Activated CD4-positive, alpha-beta T cell treated with anti-CD3 and anti-CD28 coated beads, Interleukin-2, amount 50 U/mL, for 48 hours (primary cell): ENCODE data around the gene NFIA.

ENCODE experiments used
- DNase-seq, 2 experiments: peaks; one replicate each; pipeline ENCODE4 v3.0.0-alpha.2; 2020

The NFIA gene

DNA sequence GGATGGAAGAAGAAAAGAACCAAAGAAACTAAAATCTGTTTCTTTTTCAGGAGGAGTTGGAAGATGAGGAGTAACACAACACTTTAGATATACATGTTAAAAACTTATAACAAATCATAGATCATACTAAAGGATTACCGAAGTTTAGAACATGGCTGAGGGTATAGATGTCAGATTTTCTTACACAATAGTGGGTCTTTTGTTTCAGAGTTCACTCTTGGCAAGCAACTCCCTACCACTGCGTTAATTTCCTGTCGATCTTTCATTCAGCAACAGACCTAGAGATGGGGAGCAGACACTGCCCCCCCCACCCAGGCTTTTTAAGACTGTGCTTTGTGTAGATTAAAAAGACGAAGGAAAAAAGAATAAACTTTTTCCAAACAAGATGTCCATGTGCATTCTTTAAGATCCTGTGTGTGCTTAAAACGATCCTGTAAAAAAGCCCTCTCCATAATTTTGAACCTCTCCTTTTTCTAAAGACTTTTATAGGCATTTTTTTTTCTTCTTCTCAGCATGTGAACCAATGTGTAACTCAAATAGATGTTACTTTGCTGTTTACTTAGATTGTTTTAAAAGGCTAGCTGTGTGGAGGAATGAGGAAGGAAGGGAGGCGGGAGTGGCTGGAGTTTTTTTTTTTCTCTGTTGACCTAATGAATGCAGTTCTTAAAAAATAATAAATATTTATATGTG is 50.4 kb downstream of the NFIA start:
- no peak for DNase-seq

DNA sequence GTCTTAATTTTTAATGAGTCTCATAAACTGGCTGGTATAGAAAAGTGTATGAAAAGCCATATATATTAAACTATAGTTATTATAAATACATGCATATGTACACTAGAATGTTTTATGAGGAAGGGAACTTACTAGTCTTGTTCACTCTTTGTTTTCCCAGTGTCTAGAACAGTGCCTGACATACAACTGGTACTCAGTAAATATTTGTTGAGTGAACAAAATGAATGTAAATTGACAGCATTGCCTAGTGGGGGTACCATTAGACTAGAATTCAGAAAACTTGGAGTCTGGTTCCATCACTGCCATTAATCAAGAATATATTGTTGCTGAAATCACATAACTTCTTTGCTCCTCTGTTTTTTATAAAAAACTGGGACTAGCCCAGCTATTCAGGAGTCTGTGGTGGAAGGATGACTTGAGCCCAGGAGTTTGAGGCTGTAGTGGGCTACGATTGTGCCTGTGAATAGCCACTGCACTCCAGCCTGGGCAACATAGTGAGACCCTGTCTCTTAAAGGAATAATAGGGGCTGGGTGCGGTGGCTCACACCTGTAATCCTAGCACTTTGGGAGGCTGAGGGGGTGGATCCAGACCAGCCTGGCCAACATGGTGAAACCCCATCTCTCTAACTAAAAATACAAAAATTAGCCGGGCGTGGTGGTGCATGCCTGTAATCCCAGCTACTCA is 51.1 kb downstream of the NFIA start:
- DNase-seq = no peak

DNA sequence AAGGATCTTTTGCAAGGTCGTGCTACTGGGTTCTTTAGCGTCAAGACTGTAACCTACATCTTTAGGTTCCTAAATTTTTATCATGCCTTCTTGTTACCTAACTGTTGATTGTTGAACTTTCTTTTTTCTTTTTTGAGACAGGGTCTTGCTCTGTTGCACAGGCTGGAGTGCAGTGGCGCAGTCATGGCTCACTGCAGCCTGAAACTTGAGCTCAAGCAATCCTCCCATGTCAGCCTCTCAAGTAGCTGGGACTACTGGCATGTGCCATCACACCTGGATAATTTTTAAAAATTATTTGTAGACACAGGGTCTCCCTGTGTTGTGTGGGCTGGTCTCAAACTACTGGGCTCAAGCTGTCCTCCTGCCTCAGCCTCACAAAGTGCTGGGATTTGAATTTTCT is 52.9 kb downstream of the NFIA start:
- DNase-seq = no peak

DNA sequence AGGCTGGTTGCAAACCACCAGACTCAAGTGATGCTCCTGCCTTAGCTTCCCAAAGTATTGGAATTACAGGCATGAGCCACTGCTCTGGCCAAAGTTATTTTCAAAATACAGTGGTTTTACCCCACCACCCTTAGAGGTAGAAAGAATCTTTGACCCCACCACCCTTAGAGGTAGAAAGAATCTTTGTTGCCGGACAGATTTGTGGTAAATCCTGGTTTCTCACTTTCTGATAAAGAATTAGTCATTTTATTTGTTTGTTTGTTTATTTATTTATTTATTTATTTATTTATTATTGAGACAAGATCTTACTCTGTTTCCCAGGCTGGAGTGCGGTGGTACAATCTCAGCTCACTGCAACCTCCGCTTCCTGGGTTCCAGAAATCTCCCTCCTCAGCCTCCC is 55.9 kb downstream of the NFIA start:
- no peak for DNase-seq

DNA sequence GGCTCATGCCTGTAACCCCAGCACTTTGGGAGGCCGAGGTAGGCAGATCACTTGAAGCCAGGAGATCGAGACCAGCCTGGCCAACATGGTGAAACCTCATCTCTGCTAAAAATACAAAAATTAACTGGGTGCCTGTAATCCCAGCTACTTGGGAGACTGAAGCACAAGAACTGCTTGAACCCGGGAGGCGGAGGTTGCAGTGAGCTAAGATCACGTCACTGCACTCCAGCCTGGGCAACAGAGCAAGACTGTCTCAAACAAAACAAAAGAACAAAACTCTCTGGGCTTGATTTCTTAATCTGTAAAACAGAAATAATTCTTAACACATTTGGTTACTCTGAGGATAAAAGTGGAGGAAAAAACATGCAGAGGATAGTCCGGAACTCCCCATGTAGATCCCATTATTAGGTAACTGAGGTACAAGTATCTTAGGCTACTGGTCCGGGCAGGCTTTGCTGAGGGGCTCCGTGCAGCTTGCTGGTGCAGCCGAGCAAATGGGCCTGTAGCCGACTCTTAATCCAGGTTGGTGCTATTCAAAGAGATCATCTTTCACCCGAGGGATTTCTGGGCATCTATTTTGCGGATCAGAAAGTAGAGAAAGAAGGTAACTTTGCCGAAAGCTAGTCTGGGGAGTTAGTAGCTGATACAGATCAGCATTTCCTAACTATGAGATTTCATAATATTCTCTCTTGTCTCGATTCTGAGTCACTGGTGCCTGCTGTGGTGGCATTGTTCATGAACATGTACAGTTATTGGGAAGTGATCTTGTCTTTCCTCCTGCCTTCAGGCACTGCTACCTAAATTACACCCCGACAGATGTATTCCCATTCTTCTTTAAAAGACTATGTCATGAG is 56.8 kb downstream of the NFIA start:
- no peak for DNase-seq

DNA sequence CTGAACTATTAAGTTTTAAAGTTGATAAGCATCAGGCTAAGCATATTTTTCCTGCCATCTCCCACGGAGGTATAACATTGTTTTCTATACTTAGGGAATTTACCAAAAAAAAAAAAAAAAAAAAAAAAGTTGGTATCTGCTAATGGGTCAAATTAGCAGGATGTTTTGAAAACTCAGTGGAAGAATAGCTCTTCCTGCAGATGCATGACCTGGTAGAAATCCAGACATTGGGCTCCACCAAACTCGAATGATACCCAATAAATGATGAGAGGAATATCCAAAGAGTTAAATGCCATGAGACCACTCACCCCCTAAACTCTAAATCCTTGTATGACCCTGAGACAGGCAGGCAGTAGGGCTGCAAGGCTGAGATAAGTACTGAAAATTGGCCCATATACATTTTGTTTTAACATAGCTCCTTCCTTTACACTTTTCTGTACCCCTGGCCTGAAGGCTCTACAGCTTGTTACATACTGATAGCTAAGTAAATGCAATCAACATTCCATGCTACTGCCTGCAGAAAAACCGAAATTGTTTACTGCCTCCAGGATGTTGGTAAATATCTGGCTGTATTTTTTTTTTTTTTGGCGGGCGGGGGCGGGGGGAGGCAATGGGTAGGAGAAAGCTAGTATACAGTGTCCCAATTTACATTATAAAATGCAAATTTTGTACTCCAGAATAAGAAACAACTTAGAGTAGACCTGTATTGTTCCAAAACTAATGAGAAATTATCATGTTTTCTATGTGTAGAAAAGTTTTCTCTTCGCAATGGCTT is 57.6 kb downstream of the NFIA start:
- no peak for DNase-seq

DNA sequence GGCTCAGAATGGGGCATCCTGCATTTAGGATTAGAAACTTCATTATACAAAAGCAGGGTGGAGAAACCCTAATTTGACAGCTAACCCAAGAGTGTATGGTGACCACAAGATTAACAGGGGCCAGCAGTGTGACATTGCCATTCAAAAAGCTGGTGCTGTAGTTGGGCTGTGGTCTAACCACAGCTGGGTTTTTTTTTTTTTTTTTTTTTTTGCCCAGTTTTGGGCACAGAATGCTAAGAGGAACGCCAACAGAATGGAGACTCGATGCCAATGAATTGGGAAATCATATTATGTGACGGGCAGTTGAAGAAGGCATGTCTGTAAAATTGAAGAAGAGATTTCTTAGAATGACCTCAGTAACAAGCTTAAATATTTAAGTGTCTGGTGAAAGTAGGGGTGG is 58.4 kb downstream of the NFIA start:
- DNase-seq = no peak

DNA sequence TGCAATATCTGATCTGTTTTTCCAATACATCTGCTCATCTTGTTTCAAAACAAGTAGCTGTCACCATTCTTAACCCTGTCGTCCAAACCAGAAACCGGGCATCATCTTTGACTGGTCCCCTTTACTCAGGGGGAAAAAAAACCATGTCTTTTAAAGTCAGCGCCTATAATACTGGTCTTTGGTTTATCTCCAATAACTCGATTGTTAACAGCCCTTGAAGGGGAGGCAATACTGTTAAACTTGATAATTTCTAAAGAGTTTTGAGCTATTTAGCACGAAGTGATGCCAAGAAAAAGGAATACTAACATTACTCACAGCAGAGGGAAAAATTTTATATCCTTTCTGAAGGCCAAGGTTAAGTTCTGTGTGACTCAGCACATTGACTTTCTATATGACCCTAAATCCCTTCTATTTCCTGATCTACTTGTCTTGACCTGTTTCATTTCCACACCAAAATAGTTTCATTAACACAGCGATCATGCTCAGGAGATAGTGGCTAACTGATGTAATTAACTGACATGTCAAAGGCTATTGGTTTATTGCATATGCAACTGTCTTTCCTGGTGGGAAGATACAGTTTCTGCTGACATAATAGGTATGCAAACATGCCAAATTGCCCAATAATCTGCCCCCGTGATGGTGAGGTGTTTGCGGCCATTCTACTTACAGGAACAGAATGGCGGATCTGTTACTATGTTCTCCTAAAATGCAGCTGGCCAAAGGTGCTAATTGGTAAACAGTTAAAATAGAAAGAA is 59.1 kb downstream of the NFIA start:
- DNase-seq = no peak

DNA sequence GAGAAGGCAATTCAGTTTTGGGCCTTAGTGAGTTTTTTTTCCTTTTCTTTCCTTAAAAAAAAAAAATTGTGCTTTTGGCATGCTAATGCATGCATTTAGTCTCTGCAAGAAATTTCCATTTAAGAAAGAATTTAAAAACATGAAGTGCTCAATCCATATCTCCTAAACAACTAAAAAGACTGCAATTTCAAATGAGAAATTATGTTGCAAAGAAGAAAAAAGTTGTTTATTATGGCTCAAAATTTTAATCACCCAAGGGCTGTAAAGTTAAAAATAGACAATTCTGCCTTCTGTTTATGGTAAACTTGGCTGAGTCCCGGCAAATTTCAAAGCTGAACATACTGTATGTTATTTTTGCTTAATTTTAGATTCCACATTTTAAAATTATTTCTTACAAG is 59.7 kb downstream of the NFIA start:
- DNase-seq = no peak

DNA sequence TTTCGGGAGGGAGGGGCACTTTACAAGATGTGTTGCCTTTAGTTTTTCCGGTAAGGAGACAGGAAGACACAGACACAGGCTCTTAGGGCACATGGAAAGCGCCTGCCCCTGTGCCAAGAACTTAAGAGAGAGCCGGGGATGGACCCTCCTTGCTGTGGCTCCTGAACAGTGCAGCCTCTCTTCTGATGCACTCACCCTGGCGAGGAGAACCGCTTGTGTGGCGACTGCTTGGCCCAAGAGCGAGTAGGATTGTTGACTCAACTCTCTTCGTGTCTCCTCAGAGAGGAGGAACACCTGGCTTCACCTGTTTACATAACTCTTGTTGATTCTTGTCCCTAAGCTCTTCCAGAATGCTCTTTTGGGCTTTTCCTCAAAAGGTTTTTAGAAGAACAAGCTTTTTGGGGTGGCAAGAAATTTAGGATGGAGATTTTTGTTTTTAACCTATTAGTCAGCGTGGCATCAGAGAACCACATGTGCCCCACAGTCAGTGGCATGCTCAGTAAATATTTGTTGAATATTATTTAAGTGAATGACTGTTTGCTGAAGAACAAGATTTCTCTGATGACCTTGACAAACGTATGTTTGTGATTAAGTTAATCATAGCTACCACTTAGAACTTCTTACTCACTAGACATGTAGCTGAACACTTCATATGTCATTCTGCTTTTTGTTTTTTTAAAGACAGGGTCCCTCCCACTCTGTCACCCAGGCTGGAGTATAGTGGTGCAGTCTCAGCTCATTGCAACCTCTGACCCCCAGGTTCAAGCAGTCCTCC is 60.6 kb downstream of the NFIA start:
- no peak for DNase-seq

DNA sequence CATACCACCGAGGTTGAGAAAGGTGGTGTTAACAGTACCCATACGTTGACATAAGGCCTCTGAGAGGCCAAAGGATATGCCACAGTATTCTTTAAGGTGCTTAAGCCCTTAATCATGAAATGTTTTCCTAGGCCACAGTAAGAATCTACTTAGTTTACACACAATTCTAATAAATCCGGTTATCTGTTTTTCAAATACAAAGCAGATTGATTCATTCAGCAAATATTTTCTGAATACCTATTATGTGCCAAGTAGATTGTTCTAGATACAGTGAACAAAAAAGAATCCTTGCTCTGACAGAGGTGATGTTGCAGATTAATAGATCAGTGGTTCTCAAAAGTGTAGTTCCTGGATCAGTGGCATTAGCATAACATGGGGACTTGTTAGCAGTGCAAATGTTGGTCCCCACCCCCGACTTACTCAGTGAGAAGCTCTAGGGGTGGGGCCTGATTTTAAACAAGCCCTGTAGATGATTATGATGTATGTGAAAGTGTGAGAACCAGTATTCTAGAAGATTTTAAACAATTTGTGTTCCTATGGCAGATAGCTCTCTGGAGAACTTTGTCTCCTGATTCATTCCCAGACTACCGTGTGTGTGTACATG is 61.6 kb downstream of the NFIA start:
- DNase-seq = no peak

DNA sequence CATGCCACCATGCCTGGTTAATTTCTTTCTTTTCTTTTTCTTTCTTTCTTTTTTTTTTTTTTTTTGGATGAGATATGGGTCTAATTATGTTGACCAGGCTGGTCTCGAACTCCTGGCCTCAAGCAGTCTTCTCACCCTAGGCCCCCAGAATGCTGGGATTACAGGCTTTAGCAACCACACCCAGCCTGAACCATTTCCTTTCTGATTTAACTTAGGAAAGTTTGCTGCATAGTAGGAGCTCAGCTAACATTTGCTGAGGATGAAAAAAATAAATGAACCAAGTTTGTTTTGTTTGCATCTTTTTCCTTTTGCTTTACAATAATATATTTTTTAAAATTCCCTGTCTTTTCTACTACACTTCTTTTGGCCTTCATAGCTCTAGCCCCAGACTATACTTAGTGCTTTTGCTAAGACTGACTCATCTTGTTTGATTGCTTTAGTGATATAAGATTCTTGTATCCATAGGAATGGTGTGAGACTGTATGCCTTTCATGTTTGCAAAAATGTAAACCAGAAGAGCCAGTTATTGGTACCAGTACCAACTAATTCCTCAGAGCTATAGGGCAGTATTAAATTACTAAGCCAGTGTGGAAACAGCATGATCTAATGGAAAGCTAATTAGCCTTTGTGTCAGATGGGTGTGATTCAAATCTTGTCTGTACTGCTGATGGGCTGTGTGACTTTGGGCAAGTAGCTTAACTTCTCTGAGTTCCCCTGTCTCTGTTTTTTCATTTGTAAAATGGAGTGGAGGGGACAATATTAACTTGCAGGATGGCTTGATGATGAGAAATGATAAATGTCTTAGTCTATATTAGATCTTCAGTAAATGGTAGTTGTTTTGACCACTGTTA is 66.9 kb downstream of the NFIA start:
- no peak for DNase-seq

DNA sequence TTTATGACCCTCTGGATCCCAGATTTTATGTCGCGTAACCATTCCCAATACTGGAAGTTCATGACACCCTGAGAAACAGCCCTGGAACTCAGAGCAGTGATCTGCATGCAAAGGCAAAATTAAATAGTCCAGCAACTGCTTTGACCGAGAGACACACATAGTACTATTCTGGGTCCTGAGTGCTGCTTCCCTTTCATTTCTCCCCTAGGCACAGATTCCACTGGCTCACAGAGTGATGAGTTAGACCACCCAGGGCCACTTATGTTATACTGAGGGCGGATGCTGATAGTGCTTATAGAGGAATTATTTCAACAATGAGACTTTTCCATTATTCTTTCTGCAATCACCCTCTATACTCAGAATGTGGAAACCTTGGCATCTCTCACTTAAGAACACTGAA is 69.2 kb downstream of the NFIA start:
- DNase-seq = no peak

DNA sequence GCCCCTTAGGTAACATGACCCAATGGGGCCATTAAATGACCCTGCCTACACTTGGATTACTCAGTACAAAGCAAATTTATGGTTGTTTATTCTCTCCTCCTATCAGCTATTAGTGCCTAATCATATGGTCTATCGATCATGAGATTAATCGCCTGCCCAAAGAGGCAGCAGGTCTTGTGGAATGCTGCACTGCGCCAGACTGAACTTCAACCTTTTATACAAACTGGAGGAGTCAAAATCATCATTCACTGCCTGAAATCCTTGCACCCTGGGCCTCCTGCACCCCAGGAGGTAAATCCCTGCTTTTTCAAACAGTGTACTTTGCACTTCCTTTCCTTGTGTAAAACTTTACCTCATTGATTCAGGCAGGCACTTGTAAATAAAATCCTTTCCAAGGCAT is 69.7 kb downstream of the NFIA start:
- no peak for DNase-seq

DNA sequence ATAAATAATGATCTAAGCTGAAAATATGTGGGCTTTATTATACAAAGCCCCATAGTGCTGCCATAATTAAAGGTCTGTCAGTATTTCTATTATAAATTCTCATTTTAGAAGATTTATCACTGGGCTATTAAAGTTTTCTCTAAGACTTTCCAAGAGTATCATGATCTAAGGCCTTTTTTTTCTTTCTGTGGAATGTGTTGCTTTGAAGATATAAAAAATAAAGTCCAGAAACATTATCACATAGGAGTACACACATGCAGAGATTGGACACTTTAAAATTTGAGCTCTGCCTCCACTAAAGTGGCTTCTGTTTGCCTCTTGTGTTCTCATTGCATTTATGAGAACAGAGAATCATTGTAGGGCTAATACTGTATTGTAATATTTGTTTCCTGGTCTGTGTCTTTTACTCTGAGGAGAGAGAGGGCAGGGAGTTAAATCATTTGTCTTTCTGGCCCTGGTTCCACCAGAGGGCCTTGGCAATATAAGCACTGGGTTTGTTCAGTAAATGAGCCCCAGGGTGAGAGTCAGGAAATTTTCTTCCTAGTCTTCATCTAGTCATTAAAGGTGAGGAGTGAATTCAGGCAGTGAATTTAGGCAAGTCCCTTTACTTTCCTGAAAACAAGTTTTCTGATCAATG is 70.2 kb downstream of the NFIA start:
- DNase-seq = no peak

DNA sequence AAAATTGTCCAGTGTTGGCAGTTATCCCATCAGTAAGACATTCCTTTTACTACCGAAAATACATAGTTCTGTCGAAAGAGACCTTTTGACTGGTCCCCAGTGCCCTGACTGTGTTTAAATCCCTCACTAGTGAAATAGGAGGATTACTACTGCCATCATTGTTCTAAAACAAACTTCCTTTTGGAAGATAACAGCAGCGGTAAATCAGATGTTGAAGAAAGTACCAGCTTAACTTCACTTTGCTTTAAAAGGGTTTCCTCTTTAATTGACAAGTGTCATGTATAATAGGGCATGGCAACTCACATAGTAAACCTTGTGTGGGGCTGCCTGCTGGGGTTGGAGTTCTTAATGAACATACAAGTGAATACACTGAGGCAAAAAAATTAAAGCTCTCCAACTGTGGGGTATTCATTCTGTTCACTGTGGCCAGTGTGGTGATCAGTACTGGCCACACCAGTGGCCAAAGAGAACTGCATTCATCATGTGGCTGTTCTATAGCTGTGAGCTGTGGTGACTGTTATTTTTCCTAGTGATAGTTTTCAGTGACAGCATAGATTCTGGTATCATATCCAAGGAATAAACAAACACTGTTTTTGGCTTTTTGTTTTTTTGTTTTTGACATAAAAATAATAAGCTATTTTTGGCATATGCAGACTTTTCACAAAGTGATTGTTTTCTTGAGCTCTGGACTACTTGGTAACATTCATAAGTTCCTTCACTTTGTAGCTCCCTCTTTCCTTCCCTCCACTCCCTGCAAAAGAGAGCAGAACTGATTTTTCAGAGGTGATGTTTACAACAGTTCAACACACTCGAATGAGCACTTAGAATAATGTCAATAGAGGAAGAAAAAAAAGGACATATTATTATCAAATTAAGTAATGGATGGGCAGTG is 74.5 kb downstream of the NFIA start:
- DNase-seq = no peak

DNA sequence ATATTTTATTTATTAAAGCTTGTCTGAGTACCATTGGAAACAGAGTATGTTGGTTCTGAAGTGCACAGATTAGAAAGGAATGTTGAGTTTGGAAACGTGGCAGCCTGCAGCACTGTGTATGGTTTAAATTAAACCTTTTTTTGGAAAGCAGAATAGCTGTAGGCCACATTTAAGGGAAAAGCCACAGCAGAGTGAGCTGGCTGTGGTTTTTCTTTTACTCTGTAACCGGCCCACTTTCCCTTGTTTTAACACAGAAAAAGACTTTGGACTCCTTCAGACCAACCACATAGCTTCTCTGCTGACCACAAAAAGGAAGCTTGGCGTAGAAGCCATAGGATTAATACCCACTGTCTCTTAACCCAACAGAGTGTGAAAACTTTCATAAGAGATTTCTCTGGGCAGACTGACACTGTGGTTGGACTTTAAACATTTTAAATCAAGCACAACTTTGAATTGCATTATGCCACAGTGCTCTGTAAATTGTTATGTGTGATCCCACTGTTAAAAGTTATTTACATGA is 75.2 kb downstream of the NFIA start:
- peak in 1 of 2 experiments; percentile 10 for DNase-seq

DNA sequence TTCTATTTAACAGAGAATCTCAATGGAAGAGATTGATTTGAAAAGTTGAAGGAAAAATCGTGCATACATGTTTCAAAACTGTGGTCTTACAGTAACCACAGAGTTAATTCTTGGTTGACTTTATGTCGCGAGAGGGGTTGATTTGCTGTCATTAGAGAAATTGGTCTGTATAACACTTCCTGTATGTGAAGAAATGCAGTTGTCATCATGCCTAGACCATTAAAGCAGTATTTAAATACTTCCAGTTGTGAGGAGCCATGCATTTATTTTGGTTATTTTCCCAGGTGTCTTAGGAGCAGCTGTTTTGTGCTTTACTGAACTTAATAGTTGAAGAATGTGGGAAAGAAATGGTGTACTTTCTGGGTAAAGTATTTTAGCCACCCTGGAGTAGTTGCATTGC is 76.2 kb downstream of the NFIA start:
- DNase-seq = no peak
